Panc1 (cell line): Measurements from ENCODE around the gene CALHM3. TPM values are rescaled to one million over a fixed set of nuclear protein-coding genes. Genes with fewer than 3 reads are reported as not detected.

Experiments
- ATAC-seq: fragments of 200-7000 bp; cut with Tn5 transposase; 2 replicates; pipeline ENCODE4 v1.9.1; 2020; ENCODE audit warnings: mild to moderate bottlenecking, moderate library complexity
- BruUV-seq: library from RNA; stranded (reverse); fragments of 400-500 nt; replicated peaks from 2 replicates; lab custom pipeline; 2021; lab: Mats Ljungman, UMichigan
- CTCF ChIA-PET: fragments of 300-600 bp; sonication (Branson Sonifier 250); formaldehyde crosslinking; loops from one replicate; lab custom pipeline; 2022; ENCODE audit warnings: antibody characterized with exemption; lab: Charles Lee
- POLR2A ChIA-PET: fragments of 300-600 bp; sonication (Branson Sonifier 250); formaldehyde crosslinking; loops from one replicate; lab custom pipeline; 2022; ENCODE audit warnings: antibody characterized with exemption; lab: Charles Lee
- DNase-seq: peaks from one replicate; pipeline ENCODE4 v3.0.0-alpha.2; 2010; ENCODE audit warnings: low read depth, low spot score
- H3K27ac ChIP-seq: 2 replicates; pipeline ENCODE4 v1.5.1; 2011; ENCODE audit warnings: mild to moderate bottlenecking, low read length, inconsistent platforms
- H3K27me3 ChIP-seq: fragments of 200-500 bp; sonication (Bioruptor generic); 2 replicates; pipeline ENCODE4 v1.6.0; 2014; ENCODE audit warnings: low read length, inconsistent platforms; ENCODE audit not compliant: control insufficient read depth, insufficient read depth
- H3K36me3 ChIP-seq: fragments of 200-500 bp; sonication (Bioruptor generic); 2 replicates; pipeline ENCODE4 v1.5.1; 2014; ENCODE audit warnings: inconsistent platforms, mild to moderate bottlenecking, low read length, moderate library complexity; ENCODE audit not compliant: control insufficient read depth, insufficient read depth
- H3K4me1 ChIP-seq: 2 replicates; pipeline ENCODE4 v1.5.1; 2011; ENCODE audit warnings: inconsistent platforms, mild to moderate bottlenecking, low read length, moderate library complexity; ENCODE audit not compliant: control insufficient read depth, insufficient read depth
- H3K4me3 ChIP-seq, 2 experiments: 2 replicates each; pipeline ENCODE4 v1.5.1; 2011 to 2012; ENCODE audit warnings: low read depth in 2 of 2, low read length in 2 of 2, mild to moderate bottlenecking in 2 of 2, inconsistent platforms in 1 of 2, moderate library complexity in 1 of 2
- H3K9me3 ChIP-seq: fragments of 200-500 bp; sonication (Bioruptor generic); 2 replicates; pipeline ENCODE4 v1.5.1; 2014; ENCODE audit warnings: low read depth, mild to moderate bottlenecking, inconsistent platforms, low read length, moderate library complexity; ENCODE audit not compliant: control insufficient read depth, insufficient read depth
- CTCF ChIP-seq: fragments of 450-650 bp; IDR thresholded peaks from 2 replicates; pipeline ENCODE4 v1.5.1; 2017; ENCODE audit warnings: mild to moderate bottlenecking
- POLR2AphosphoS5 ChIP-seq: IDR thresholded peaks from 2 replicates; pipeline ENCODE4 v1.6.1; 2012; ENCODE audit warnings: mild to moderate bottlenecking, low read depth, low read length, moderate library complexity
- REST ChIP-seq, 2 experiments: IDR thresholded peaks; 2 replicates each; pipeline ENCODE4 v1.6.1; 2011 to 2012; ENCODE audit warnings: low read depth in 2 of 2, control low read depth in 1 of 2, low read length in 1 of 2, mild to moderate bottlenecking in 1 of 2, moderate library complexity in 1 of 2; ENCODE audit not compliant: insufficient read depth in 1 of 2
- SIN3A ChIP-seq: IDR thresholded peaks from 2 replicates; pipeline ENCODE4 v1.6.1; 2012; ENCODE audit warnings: low read depth, mild to moderate bottlenecking, low read length, moderate library complexity, borderline replicate concordance; ENCODE audit not compliant: insufficient read depth
- TCF7L2 ChIP-seq: IDR thresholded peaks from 2 replicates; pipeline ENCODE4 v1.6.1; 2011; ENCODE audit warnings: mild to moderate bottlenecking, low read depth, low read length, inconsistent platforms
- in situ Hi-C: cut with HindIII; loops from 2 replicates; pipeline ENCODE4 v1.10.0; 2016; ENCODE audit warnings: low sequenced_read_pairs, low pct_unique_long_range_greater_than_20kb
- intact Hi-C: fragments of 100-400 bp; cut with micrococcal nuclease; formaldehyde crosslinking; loops from one replicate; pipeline ENCODE4 v1.10.0; 2022; ENCODE audit not compliant: unreplicated experiment
- total RNA-seq: library from RNA; stranded (reverse); gene quantifications from one replicate; pipeline ENCODE4 v1.2.1, GENCODE V29; 2021; ENCODE audit not compliant: unreplicated experiment

CALHM3 gene
- total RNA-seq, 1 experiment from 2014 or later = not detected

GRCh38 chr10:103514244-103514643 lies 35.2 kb upstream of the CALHM3 start:
- intact Hi-C loops (no loop called here), in situ Hi-C loops (no loop called here)
- H3K27me3 ChIP-seq = no peaks in the 10 kb centered on the region
- CTCF ChIA-PET = no interaction called here
- H3K4me3 ChIP-seq = no peak overlapping the region
- TF ChIP-seq REST (IDR thresholded peaks at IDR 0.05; ENCODE audit: insufficient read depth in 1 of 2, low read depth in 2 of 2, low read length in 1 of 2) (no peak), SIN3A (no peak), POLR2AphosphoS5 (no peak), TCF7L2 (no peak), CTCF (no peak)
- H3K9me3 ChIP-seq = no peaks in the 10 kb centered on the region
- no TSS peak for BruUV-seq
- peaks cover 3% of the 10 kb centered on the region; the same call in 1 of the 2 replicates for H3K4me1 ChIP-seq
- DNase-seq = no peak
- ATAC-seq = no peak
- H3K27ac ChIP-seq = no peak overlapping the region
- POLR2A ChIA-PET = no interaction called here
- no peaks in the 10 kb centered on the region for H3K36me3 ChIP-seq

GRCh38 chr10:103513380-103514060 lies 34.5 kb upstream of the CALHM3 start:
- in situ Hi-C loops (no loop called here), intact Hi-C loops (no loop called here)

More at GRCh38 chr10:103513380-103514060, 34.5 kb upstream of the CALHM3 start:
- TF ChIP-seq CTCF (no peak), SIN3A (no peak), REST (IDR thresholded peaks at IDR 0.05; ENCODE audit: insufficient read depth in 1 of 2, low read depth in 2 of 2, low read length in 1 of 2) (no peak), POLR2AphosphoS5 (no peak), TCF7L2 (no peak)
- ATAC-seq (0 out of 2 replicates have a peak, but pooled peaks have one; percentile 17), DNase-seq (no peak)
- Histone ChIP-seq H3K36me3 (no peaks in the 10 kb centered on the region), H3K4me3 (no peak overlapping the region), H3K9me3 (no peaks in the 10 kb centered on the region), H3K27me3 (no peaks in the 10 kb centered on the region), H3K4me1 (peaks cover 3% of the 10 kb centered on the region; the same call in 1 of the 2 replicates), H3K27ac (no peak overlapping the region)
- no TSS peak for BruUV-seq
- ChIA-PET CTCF (interaction anchor here (0.8 kb wide), 1 partner anchor 79 kb away, joined by 3 read pairs; no protein-coding TSS in a partner anchor), POLR2A (no interaction called here)
